HG02623 (cell line): ENCODE data around the gene SNX17.
A peak's percentile ranks its signal among the peaks of the same experiment; 100 is the strongest.

Experiments
- ATAC-seq: cut with Tn5 transposase; IDR thresholded peaks from one replicate; pipeline ENCODE4 v1.9.1; 2021; ENCODE audit warnings: moderate library complexity; ENCODE audit not compliant: unreplicated experiment

Gene SNX17

DNA sequence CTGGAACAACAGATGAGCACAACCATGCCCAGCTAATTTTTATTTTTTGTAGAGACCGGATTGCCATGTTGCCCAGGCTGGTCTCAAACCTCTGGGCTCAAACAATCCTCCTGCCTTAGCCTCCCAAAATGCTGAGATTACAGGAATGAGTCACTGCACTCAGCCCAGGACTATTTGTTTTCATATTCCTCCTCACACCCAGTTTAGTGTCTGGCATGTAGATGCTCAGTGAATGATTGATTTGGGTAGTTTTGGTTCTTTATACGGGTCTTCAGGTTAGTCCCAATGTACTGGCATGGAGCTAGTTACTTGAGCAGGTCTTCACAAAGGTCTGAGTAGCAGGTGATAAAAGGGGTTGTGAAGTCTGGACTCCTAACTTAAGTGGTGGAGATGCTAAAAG is 6.5 kb upstream of the SNX17 start:
- no peak for ATAC-seq

DNA sequence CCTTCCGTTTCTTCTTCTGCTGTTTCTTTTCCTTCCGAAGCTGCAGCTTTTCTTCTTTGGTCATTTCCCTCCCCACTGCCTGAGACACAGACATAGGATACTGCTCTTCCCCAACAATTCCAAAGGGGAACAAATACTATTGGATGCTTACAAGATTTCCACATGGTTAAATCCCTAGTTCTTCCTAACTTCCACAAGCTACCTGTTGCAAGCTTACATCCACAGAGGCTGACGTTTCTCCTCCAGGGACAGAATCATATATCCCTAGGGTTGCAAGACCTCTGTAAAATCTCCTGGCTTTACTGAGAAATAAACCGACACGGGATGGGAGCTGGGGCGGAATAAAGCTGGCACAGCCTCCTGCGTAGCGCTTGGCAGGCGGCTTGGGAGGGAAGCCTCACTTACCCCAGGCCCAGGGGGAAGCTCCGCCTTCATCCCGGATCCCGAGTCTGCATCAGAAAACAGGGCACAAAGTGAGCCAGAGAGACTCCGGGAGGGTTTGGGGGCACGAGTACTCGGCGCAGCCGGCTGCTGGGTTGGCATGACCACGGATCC is 868 bp upstream of the SNX17 start:
- peak; percentile 2 for ATAC-seq

DNA sequence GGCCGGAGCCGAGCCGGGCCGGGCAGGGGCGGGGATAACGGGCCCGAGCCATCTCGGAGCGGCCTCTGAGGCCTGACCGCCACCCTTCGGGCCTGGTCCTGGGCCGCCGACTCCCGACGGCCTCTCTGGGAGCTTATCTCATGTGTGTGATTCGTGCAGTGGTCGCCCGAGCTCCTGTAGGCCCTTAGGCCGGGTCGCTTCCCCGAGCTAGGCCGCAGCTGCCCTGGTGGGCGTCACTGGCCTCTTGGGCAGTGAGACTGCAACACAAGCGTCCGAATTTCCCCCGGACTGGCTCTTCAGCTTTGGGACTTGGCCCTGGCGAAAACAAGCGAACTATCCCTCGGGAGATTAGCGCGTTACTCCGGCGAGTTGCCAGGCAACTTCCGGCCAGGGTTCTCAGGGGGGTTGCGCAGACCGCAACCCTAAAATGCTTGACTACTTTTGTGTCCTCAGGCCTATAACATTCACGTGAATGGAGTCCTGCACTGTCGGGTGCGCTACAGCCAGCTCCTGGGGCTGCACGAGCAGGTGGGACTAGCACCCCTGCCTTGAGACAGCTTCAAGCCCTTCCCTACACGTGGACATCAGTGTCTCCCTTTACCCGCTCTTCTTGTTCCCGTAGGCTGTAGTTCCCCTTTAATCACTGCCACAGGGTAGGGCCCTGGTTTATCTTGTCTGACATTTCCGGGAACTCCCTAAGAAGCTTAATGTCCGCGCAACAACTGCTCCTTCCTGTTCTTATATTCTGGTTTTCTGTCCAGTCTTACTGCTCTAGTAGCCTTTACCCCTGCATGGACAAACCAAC is 602 bp downstream of the SNX17 start:
- peak; percentile 21 for ATAC-seq

DNA sequence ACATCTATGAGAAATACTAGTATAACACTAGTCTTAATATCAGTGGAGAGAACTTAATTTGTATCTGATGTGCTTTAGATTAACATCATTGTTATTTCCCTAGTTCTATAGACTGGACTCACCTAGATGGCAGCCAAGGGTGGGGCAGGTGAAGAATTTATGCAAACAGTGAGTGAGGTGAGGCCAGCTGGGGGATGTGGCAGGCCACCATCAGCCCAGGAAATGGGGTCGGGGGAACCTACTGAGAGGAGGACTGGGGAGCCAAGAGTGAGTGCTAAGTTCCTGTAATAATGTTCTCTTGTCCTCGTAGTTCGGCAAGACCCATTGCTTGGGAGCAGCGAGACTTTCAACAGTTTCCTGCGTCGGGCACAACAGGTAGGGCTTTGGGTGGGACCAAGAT is 2.5 kb downstream of the SNX17 start:
- ATAC-seq = no peak

DNA sequence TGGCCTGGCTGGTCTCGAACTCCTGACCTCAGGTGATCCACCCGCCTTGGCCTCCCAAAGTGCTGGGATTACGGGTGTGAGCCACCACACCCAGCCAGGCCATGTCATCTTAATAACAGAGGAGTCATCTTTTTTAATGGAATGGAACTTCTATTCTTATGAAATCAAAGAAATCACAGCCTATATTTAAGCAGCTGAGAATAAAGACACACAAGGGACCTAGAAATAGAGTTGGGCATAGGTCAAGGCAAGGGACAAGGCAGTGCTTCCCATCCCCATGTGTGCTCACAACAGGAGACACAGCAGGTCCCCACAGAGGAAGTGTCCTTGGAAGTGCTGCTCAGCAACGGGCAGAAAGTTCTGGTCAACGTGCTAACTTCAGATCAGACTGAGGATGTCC is 3.2 kb downstream of the SNX17 start:
- ATAC-seq = no peak

DNA sequence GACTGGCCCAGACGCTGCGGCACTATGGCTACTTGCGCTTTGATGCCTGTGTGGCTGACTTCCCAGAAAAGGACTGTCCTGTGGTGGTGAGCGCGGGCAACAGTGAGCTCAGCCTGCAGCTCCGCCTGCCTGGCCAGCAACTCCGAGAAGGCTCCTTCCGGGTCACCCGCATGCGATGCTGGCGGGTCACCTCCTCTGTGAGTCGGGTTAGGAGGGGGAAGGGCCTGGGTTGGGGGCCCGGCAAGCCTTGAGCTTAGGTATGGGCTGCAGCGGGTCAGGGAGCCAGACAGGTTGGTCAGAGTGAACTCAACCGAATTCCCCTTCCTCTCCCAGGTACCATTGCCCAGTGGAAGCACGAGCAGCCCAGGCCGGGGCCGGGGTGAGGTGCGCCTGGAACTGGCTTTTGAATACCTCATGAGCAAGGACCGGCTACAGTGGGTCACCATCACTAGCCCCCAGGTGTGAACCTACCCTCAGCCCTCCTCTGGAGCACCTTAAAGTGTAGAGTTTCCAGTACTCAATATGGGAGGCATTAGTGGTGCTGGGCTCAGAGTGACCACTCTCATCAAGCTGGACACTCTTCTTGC is 5.2 kb downstream of the SNX17 start:
- no peak for ATAC-seq

DNA sequence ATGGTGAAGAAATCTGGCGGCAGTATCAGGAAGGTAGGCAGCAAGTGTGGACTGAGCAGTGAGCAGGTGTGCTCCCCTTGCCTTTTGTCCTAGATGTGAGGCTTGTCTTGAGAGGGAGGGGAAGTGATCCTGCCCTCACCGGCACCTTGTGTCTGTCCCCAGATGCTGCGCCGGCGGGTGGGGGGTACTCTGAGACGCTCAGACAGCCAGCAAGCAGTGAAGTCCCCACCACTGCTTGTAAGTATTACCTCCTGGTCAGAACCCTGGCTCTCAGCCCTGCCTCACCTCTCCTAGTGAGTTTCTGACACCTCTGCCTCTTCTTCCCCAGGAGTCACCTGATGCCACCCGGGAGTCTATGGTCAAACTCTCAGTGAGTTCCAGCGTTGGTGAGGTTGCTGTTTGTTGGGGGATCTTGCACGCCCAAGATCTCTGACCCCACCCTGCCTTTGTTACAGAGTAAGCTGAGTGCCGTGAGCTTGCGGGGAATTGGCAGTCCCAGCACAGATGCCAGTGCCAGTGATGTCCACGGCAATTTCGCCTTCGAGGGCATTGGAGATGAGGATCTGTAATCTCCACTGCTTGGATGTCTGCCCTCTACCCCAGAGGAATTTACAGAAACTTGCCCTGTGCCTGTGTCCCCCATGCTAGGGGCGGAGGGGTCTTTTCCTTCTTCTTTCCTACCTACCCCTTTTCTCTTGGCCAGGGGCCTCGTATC is 5.9 kb downstream of the SNX17 start:
- no peak for ATAC-seq

DNA sequence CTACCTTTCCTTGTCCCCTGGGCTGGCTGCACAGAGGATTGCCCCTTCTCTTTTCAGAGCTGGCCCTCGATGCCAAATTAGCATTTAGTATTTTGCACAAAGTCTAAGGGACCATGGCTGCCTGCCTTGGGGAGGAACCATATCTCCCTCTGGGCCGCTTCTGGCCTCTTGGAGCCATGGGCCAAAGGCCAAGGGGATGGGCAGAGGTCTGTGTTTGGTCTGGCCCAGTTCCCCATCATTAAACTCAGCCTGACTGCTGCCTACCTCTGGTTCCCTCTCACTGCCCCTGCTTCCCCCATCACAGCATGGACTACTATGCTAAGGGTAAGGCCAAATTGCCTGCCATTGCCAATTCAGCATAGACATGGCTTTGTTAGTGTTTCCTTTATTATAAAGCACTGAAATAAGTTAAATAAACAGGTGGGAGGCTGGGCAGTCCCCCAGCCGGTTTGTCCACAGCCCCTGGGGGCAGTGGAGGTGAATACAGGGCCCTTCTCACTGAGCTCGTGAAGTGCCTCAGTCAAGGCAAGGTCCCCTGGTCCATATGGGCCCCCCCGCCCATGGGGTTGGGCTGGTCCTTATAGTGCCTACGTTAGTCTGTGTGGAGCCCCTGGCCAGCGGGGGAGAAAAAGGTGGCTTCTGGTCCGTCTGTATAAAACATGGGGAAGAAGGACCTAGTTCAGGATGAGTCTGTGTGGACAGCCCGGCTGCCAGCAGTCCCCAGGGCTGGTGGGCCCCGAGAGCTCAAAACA is 6.6 kb downstream of the SNX17 start:
- no peak for ATAC-seq

DNA sequence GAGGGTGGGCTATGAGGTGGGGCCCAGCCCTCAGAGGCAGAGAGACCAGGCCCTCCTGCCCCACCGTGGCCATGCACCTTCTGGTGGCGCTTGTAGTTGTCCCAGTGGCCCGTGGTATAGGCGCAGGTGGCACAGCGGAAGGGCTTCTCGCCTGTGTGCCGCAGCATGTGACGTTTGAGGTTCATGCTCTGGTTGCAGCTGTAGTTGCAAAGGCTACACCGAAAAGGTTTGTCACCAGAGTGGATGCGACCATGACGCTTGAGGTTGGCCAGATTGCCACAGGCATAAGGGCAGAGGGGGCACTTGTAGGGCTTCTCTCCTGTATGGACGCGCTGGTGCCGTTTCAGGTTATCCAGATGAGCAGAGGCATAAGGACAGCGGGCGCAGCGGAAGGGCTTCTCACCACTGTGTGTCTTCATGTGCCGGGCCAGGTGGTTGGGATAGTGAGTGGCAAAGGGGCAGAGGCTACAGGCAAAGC is 7.2 kb downstream of the SNX17 start:
- no peak for ATAC-seq

DNA sequence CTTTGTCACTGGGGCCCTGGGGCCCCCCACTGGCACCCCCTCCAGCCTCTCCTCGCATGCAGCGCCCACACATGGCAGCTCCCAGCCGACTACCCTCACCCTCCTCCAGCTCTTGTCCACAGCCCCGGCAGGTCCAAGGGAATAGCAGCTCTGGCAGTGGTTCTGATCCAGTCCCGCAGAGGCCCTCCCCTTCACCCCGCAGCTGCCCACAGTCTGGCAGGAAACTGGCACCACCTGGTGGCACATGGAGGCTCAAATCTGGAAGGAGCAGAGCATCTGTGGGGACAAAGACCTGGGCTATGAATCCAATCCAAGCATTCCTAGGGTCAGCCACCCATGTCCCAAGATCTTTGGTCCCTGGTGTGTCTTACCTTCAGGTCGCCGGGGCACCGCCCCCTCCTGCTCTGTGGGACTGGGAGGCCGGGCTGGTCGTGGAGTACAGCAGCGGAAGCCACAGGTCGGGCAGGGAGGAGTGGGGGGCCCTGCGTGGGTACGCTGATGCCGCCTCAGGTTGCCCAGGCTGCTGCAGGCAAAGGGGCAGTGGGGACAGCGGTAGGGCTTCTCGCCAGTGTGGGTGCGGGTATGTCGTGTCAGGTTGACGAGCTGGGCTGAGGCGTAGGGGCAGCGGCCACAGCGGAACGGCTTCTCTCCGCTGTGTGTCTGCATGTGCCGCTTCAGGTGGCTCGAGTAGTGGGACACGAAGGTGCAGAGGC is 7.8 kb downstream of the SNX17 start:
- no peak for ATAC-seq

DNA sequence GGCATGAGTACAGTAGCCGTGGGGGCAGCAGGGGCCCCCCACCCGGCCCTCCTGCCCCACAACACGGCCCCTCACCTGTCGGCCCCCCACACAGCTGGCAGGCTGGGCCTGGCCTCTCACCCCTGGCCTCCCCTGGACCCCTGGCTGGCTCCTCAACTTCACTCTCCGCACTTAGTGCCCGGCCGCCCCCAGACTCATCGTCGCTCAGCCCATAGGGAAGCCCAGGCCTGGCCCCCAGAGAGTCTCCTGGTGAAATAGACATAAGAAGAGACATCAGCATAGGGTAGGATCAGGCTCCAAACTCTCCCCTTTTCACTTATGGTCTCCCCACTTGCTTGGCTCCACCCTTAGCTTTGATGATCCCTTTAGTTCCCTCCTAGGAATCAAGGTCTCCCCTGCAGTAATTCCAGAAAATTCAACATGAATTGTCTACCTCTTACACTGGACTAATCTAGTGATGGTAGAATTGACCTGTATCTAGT is 8.4 kb downstream of the SNX17 start:
- ATAC-seq = no peak

DNA sequence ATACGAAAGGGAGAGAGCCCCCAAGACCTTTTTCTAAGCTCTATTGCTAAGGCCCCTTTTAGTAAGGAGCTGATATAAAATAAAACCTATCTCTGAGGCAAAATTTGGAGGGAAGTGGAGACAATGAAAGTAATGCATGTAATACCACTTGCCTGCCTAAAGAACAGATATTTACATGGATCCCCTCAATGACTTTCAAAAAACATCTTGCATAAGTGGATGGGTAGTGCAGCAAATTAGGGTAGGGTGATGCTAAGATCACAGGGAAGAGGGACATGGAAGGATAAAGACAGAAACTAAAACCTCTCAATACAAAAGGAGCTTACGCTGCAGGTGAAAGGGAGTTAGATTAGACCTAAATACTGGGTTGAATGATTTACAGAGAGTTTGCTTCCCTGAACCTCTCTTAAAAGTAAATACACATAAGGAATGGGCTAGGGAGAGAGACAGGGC is 9.0 kb downstream of the SNX17 start:
- ATAC-seq = no peak

DNA sequence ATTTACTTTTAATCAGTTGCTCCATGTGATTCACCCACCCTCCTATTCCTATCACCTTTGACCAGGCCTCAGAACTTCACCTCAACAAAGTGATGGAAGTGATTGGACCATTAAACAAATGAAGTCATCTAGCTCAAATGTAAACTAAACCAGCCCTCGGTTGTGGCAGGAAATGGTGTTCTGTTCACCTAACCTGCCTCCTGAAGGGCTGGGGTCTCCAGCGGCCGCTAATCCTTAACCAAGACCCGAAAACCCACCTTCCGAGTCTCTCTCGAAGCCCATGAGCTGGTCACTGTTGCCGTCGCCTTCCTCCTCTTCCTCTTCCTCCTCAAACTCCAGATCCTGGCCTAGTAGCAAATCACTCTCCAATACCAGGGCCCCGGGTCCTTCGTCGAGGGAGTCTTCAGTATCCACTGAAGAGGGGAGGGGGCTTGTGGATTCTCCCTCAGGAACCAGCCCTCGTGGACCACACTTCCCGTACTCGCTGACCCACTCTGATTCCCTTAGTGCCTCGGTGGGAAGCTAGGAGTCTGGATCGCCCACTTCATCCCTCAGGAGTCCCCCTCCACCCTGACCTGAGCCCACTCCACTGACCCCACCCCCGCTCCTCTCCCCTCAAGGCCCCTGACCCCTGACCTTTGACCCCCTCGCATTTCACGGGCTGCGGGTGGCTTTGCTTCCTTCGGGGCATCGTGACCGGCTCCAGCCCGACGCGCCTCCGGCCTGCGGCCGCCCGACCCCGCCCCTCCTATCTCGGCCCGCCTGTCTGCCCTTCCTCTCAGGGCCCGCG is 9.6 kb downstream of the SNX17 start:
- no peak for ATAC-seq

DNA sequence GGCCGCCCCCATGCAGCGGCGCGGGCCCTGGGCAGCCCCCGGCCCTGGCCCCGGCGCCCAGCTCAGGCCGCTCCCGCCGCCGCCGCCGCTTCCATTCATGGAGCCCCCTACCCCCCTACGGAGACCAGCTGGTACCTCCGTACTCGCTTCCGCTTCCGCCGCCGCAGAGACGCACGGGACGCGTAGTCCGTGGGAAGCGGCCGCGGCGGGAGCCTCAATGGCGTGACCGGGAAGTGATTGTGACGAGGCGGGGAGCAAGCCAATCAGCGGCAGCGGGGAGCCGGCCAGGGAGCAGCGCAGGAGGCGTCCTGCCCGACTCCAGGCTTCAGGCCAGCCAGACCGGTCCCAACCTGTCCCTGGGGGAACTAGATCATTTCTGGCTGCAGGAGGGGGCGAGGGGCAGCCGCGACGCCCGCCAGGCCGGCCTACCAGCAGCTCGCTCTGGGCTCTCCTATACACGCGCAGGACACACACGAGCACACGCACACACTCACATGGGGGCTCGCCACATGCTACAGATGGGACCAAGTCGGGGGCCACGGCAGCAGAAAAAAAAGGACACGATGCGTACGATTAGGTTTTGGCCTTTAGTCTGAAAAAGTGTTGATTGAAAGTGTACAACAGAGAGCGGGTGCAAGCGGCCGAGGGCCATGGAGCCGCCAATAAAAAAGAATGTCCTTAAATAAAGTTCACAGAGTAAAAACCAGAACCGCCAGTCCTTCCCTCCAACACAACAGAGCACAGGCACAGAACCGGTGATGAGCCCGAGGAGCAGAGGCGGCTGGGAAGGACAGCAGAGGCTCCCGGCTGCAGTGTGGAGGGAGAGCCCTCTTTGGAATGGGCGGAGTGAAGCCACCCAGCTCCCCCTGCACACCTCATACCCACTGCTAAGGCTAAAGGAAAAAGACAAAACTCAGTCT is 10.5 kb downstream of the SNX17 start, which contains the start of gene ZNF513:
Gene ZNF513 (minus strand): TSS at position 109 of the 920 bp plus-strand sequence. CDS start 208 bp downstream, outside the sequence.
- ATAC-seq = peak; percentile 83

DNA sequence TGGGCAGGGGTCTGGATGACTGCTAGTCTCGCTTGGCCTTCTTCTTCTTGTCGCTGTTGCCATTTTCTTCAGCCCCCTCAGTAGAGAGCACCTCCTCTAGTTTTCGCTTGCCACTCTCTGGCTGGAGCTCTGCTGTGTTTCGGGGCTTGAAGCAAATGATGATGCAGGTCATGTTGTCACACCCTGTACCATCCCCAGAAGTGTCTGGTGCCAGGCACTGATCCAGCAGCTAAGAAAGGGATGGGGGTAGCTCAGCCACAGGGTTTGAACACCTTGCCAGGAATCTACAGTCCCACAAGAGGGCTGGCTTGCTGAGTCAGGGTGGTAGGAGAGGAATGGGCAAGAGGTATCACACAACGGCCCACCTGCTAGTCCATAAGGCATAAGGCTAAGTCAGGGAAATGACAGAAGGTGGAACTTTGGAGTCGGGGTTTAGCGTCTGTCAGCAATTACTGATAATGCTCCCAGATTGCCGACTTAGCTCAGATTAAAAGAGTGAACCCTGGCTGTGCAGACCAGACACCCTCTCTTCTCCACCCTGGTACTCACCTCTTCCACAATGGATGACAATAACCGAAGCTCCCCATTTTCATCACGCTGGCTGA is 11.3 kb downstream of the SNX17 start:
- ATAC-seq = no peak

DNA sequence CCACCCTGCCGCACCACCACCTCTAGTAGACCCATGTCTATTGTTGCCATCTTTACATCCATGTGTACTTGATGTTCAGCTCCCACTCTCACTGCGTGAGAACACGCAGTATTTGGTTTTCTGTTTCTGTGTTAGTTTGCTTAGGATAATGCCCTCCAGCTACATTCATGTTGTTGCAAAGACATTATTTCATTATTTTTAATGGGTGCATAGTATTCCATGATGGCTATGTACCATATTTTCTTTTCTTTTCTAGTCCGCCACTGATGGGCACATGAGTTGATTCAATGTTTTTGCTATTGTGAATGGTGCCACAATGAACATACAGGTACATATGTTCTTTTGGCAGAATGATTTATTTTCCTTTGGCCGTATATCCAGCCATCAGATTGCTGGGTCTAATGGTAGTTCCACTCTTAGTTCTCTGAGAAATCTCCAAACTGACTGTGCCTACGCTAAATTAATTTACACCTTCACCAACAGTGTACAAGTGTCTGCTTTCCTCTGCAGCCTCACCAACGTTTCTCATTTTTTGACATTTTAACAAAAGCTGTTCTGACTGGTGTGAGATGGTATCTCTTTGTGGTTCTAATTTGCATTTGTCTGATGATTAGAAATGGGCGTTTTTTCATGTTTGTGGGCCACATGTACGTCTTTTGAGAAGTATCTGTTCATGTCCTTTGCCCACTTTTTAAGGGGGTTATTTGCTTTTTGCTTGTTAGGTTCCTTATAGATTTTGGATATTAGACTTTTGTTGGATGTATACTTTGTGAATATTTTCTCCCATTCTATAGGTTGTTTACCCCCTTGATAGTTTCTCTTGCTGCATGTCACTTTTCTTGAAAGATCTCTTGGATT is 20.6 kb downstream of the SNX17 start:
- ATAC-seq = no peak

DNA sequence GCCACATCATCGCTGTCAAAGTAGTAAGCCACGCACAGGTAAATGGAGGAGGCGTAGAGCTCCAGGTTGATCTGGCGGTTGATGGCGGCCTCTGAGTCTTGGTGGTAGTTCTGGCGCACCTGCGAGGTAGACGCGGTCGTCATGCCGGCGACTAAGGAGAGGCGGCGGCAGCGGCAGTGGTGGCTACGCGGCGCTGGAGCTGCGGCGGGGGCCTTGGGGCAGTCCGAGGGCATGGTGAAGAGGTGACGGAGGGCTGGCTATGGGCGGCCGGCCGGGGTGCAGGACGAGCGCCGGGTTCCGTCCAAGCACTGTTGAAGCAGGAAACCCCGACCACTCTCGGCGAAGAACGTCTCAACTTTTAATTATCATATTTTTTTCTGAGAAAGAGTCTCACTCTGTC is 22.8 kb downstream of the SNX17 start:
- no peak for ATAC-seq
